ENCODE measurements around the gene NEAT1. TPM values are rescaled to one million over a fixed set of nuclear protein-coding genes. Genes with fewer than 3 reads are reported as not detected.
"Not testable (repeated sequence)": the region's sequence is repeated elsewhere in the genome, so short reads cannot be mapped to it uniquely, and the experiment has no call there.

NEAT1 gene
- total RNA-seq, 2 donors from 2014 or later: 742 to 1,004 TPM

DNA sequence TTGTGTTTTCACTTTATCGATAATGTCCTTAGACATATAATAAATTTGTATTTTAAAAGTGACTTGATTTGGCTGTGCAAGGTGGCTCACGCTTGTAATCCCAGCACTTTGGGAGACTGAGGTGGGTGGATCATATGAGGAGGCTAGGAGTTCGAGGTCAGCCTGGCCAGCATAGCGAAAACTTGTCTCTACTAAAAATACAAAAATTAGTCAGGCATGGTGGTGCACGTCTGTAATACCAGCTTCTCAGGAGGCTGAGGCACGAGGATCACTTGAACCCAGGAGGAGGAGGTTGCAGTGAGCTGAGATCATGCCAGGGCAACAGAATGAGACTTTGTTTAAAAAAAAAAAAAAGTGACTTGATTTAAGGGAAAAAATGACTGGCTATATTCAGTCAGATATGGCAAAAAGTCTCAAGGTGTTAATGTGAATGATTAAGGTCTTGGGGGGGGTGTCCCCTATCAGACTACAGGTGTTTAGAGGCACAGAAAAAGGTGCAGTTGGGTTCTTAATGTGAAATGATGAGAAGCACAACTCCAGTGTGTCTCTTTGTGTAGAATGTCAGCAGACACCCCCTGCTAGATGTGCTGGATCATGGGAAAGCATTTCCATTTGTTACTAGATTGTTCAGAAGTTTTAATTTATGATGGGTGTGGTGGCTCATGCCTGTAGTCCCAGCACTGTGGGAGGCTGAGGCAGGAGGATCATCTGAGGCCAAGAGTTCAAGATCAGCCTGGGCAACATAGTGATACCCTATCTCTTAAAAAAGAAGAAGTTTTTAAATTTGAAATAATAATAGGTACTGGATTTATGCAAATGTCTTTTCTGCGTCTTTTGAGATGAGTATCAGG, 17.0 kb downstream of the NEAT1 start:
- intact Hi-C loops (cut with DNase I): no loop called here
- peak; percentile 44 for DNase-seq (ENCODE audit: low spot score)

DNA sequence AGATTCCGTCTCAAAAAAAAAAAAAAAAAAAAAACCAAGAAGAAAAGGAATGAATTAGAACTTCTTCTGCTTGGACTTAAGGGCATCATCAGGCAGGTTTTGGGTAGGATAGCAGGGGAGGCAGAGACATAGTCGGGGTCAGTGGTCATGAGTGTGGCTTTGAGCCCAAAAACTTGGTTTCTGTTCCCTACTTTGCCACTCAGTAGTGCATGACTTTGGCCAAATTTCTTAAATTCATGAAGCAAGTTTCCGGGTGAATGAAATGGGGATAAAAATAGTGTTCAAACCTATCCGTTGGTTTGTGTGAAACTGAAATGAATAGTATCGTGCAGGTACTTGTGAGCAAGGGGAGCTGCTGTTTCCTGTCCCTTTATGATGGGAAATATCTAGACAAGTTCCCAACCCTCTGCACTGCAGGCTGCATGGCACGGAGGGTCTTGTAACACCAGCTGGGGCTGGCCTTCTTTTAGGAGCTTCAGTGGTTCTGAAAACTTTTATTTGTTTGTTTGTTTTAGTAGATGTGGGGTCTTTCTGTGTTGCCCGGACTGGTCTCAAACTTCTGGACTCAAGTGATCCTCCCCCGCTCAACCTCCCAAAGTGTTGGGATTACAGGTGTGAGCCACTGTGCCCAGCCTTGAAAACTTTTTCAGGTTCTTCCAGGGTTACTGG, 18.4 kb downstream of the NEAT1 start:
- intact Hi-C loops (cut with DNase I): no loop called here
- peak; percentile 60 for DNase-seq (ENCODE audit: low spot score)

GRCh38 chr11:65442842-65443331, 20.3 kb downstream of the NEAT1 start:
- peak; percentile 76 for DNase-seq (ENCODE audit: low spot score)
- intact Hi-C loops (cut with DNase I): no loop called here

DNA sequence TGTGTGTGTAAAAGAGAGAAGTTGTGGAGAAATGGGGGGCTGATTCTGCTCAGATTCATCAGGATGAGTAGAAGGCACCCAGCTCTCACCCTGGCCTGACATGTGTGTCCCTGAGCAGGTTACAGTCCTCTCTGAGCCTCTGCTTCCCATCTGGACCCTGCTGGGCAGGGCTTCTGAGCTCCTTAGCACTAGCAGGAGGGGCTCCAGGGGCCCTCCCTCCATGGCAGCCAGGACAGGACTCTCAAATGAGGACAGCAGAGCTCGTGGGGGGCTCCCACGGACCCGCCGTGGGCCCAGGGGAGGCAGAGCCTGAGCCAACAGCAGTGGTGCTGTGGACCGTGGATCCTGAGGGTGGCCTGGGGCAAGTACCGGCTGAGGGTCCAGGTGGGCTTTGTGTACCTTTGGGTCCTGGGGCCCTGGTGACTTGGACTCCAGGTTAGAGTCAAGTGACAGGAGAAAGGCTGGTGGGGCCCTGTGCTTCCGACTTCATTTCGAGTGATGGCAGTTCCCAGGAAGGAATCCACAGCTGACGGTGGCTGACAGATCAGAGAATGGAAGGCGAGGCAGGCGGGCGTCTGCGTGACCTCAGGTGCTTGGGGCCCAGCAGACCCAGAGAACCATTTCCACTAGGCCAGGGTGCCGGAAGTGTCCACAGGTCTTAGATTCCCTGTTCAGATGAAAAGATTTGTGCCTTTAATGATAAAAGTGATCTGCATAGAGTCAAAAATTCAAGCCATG, 21.9 kb downstream of the NEAT1 start:
- peak; percentile 82 for DNase-seq (ENCODE audit: low spot score)
- intact Hi-C loops (cut with DNase I): no loop called here

DNA sequence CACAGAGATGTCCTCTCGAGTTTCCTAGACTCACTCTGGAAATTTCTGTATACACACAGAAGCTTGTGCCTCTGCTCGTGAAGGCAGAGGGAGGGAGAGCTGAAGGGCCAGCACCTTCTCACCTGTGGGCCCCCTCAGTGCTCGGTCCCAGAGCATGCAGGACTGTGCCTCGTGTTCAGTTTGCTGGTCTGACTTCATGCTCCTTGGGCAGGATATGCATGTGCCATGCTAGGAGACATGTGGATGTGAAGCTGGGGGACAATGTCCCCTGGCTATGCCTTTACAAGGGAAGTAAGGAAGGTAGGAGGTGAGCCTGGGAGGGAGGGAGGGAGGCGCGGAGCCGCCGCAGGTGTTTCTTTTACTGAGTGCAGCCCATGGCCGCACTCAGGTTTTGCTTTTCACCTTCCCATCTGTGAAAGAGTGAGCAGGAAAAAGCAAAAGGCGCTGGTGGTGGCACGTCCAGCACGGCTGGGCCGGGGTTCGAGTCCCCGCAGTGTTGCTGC, 22.6 kb downstream of the NEAT1 start:
- DNase-seq (ENCODE audit: low spot score): no peak
- intact Hi-C loops (cut with DNase I): no loop called here

DNA sequence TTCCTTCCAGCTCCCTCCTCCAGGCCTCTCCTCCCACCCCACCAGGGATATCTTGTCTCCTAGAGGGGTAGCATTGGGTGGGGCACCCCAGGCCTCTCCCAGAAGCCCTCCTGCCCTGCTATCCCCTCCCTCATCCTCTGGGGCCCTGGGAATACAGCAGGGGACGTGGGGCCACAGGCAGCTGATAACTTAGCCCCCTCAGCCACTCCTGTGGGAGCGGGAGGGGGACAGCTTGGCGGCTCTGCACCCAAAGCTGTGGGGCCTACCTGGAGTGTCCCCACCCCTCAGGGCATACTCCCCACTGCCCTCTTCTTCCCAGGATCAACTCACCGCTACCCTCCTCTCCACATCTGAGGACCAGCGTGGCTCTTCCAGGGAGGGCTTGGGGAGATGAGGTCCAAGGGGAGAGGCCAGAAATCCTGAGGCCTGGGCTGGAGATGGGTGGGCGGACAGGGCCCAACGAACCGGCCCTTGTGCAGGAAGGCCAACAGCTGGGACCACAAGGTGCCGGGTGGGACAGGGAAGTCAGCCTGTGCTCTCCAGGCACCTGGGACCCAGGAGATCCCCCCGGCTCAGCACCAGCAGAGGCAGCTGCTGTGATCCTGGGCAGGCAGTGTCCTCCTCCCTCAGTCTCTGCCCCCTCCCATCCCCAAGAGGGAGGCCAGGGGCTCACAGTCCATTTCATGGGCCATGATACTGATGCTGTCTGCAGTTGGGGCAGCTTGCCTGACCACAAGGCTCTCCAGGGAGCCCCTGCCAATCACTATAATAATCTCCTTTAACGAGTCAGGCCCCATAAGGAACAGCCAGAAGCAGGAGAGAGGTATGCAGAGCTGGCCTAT, 23.2 kb downstream of the NEAT1 start:
- intact Hi-C loops (cut with DNase I): no loop called here
- DNase-seq (ENCODE audit: low spot score): peak; percentile 84

GRCh38 chr11:65446446-65447277, 24.1 kb downstream of the NEAT1 start:
- intact Hi-C loops (cut with DNase I): no loop called here
- peak; percentile 89 for DNase-seq (ENCODE audit: low spot score)

- intact Hi-C loops (cut with DNase I): no loop called here
- no peak for DNase-seq (ENCODE audit: low spot score)
Measured at GRCh38 chr11:65448074-65448417, 25.4 kb downstream of the NEAT1 start.

GRCh38 chr11:65448418-65449105, 26.0 kb downstream of the NEAT1 start:
- peak; percentile 85 for DNase-seq (ENCODE audit: low spot score)
- intact Hi-C loops (cut with DNase I): no loop called here

DNA sequence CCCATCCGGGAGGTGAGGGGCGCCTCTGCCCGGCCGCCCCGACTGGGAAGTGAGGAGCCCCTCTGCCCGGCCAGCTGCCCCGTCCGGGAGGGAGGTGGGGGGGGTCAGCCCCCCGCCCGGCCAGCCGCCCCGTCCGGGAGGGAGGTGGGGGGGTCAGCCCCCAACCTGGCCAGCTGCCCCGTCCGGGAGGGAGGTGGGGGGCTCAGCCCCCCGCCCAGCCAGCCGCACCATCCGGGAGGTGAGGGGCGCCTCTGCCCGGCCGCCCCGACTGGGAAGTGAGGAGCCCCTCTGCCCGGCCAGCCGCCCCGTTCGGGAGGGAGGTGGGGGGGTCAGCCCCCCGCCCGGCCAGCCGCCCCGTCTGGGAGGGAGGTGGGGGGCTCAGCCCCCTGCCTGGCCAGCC, 28.7 kb downstream of the NEAT1 start:
- DNase-seq (ENCODE audit: low spot score): not testable (repeated sequence)

DNA sequence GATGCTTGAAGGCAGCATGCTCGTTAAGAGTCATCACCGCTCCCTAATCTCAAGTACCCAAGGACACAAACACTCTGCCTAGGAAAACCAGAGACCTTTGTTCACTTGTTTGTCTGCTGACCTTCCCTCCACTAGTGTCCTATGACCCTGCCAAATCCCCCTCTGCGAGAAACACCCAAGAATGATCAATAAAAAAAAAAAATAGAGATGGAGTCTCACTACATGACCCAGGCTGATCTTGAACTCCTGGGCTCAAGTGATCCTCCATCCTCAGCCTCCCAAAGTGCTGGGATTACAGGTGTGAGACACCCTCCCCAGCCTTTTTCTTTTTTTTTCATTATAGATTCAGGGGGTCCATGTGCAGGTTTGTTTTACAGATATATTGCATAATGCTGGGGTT, 29.7 kb downstream of the NEAT1 start:
- intact Hi-C loops (cut with DNase I); DNase-seq (ENCODE audit: low spot score): not testable (repeated sequence)

More for the DNA sequence above, 28.7 kb downstream of the NEAT1 start:
- intact Hi-C loops (cut with DNase I): not testable (repeated sequence)

GRCh38 chr11:65452806-65453490, 30.4 kb downstream of the NEAT1 start:
- intact Hi-C loops (cut with DNase I): no loop called here
- DNase-seq (ENCODE audit: low spot score): peak; percentile 83

DNA sequence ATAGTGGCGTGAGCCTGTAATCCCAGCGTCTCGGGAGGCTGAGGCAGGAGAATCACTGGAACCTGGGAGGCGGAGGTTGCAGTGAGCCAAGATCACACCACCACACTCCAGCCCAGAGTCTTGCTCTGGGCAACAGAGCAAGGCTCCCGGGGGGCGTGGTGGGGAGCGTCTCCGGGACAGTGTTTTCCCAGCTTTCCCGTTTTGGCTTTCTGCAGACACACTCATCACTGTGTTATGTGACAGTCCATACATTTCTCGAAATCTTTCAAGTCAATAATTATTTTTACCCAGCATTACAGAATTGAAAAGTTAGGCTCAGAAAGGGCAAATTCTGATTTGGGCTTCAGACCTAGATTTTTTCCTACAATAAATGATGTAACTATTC, 31.7 kb downstream of the NEAT1 start:
- intact Hi-C loops (cut with DNase I): no loop called here
- DNase-seq (ENCODE audit: low spot score): peak; percentile 81

GRCh38 chr11:65454696-65455456, 32.3 kb downstream of the NEAT1 start:
- intact Hi-C loops (cut with DNase I): no loop called here
- peak; percentile 96 for DNase-seq (ENCODE audit: low spot score)

GRCh38 chr11:65456418-65456817, 33.8 kb downstream of the NEAT1 start:
- intact Hi-C loops (cut with DNase I): no loop called here
- no peak for DNase-seq (ENCODE audit: low spot score)

DNA sequence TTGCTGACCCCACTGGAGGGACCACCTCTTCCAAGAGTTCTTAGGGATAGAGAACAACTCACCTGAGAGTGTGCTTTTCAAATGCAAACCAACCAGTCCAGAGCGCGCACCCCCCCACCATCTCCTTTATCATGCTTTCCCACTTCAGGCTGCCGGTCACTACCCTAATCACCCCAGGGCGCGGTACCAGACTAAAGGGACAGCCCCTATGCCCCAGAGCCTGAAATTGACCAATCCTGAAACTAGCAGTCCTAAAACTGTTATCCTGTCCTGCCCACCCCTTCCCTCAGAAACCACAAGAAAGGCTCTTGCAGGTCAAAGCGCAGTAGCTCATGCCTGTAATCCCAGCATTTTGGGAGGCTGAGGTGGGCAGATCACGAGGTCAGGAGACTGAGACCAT, 37.0 kb downstream of the NEAT1 start:
- intact Hi-C loops (cut with DNase I): no loop called here
- DNase-seq (ENCODE audit: low spot score): peak; percentile 59

Measured in posterior vena cava (tissue), 2 donors.